H1 (cell line): ENCODE data around the gene ZBTB7B. TPM values are rescaled to one million over a fixed set of nuclear protein-coding genes. Genes with fewer than 3 reads are reported as not detected.

Experiments used
- CHD1 ChIP-seq: IDR thresholded peaks from 2 replicates; pipeline ENCODE4 v1.6.1; 2012; ENCODE audit warnings: low read depth, low read length, improper control_type of control experiment
- CTBP2 ChIP-seq: IDR thresholded peaks from 2 replicates; pipeline ENCODE4 v1.7.0; 2011; ENCODE audit warnings: borderline replicate concordance, mild to moderate bottlenecking, moderate library complexity, mixed read lengths, low read length; ENCODE audit not compliant: insufficient read depth, insufficient read length
- GTF2F1 ChIP-seq: IDR thresholded peaks from 2 replicates; pipeline ENCODE4 v1.6.1; 2012; ENCODE audit warnings: low read depth, low read length, improper control_type of control experiment, borderline replicate concordance
- JUND ChIP-seq: IDR thresholded peaks from 2 replicates; pipeline ENCODE4 v1.6.1; 2011; ENCODE audit warnings: mild to moderate bottlenecking, improper control_type of control experiment, low read length
- POLR2AphosphoS5 ChIP-seq: IDR thresholded peaks from 2 replicates; pipeline ENCODE4 v1.6.1; 2011; ENCODE audit warnings: low read depth, low read length
- SRF ChIP-seq: IDR thresholded peaks from 2 replicates; pipeline ENCODE4 v1.6.1; 2011; ENCODE audit warnings: mild to moderate bottlenecking, low read depth, low read length, moderate library complexity
- polyA plus RNA-seq, 7 experiments: library from polyadenylated mRNA; depleted of rRNA in 3 of 7; stranded (reverse) in 5 of 7; unstranded in 2 of 7; fragments of >200 nt in 5 of 7; fragments of 200-250 nt in 2 of 7; gene quantifications; 1 replicate in 5 of 7; 2 replicates in 1 of 7; 4 replicates in 1 of 7; pipeline versions ENCODE4 v1.2.1 to v1.2.3, GENCODE V29; 2011 to 2013; ENCODE audit warnings: missing spikeins in 2 of 7, mixed read lengths in 2 of 7
- total RNA-seq: library from RNA; stranded (reverse); fragmentation: NEBNext Ultra II Directional; extraction: Animal tissue kit (Norgen Biotek cat#: 25700); gene quantifications from 2 replicates; pipeline ENCODE4 v1.2.1, GENCODE V29; 2021
- TF ChIP-seq, protein P1 (sequence below): IDR thresholded peaks from 2 replicates; pipeline ENCODE4 v1.6.1; 2011; ENCODE audit warnings: low read depth, mild to moderate bottlenecking, low read length; ENCODE audit not compliant: insufficient read depth

Gene ZBTB7B
- total and polyA plus RNA-seq, 2 of the 8 experiments (the other 6 are each of a cell fraction or from before 2014, with no cell fraction given) = 24.5 to 36.9 TPM

DNA sequence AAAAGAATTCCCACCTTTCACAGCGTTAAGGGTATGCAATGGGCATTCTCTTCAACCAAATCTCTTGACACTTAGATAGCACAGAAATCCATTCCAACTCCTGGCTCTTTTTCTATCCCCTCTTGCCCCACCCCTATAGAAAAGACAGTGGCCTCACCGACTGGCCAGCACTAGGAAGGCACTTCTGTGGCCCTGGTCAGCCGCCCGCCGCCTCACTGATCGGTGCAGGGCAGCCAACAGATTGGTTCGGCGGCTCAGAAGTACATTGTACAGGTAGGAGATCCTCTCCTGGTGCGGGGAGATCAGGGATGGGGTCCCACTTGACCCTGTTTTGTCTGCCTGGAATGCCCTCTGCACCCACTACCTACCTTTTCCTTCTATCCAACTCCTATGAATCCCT is 21.7 kb downstream of the ZBTB7B start (continued):
- TF ChIP-seq CTBP2 (no peak), SRF (no peak), GTF2F1 (no peak), JUND (no peak), CHD1 (no peak), POLR2AphosphoS5 (no peak)
- TF ChIP-seq, protein P1, sequence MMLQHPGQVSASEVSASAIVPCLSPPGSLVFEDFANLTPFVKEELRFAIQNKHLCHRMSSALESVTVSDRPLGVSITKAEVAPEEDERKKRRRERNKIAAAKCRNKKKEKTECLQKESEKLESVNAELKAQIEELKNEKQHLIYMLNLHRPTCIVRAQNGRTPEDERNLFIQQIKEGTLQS = no peak
